ENCODE measurements around the gene NAV1.

The NAV1 gene

GRCh38 chr1:201565024-201565730 is 26.2 kb downstream of the NAV1 start:
- H3K36me3 Mint-ChIP-seq (ENCODE audit: low read depth): no peaks in the 10 kb centered on the region
- no peaks in the 10 kb centered on the region for H3K9me3 Mint-ChIP-seq
- no peak overlapping the region for H3K4me3 Mint-ChIP-seq
- no peak overlapping the region for H3K27ac Mint-ChIP-seq
- intact Hi-C loops (cut with micrococcal nuclease): no loop called here
- no peaks in the 10 kb centered on the region for H3K4me1 Mint-ChIP-seq (ENCODE audit: low read depth)
- peaks cover 2% of the 10 kb centered on the region for H3K27me3 Mint-ChIP-seq

- Mint-ChIP-seq H3K36me3 (ENCODE audit: low read depth) (no peaks in the 10 kb centered on the region), H3K27ac (no peak overlapping the region), H3K4me1 (ENCODE audit: low read depth) (no peaks in the 10 kb centered on the region), H3K27me3 (peaks cover 2% of the 10 kb centered on the region), H3K4me3 (no peak overlapping the region), H3K9me3 (no peaks in the 10 kb centered on the region)
- intact Hi-C loops (cut with micrococcal nuclease): no loop called here
Measured at GRCh38 chr1:201565771-201566528, 27.0 kb downstream of the NAV1 start.

- no peaks in the 10 kb centered on the region for H3K9me3 Mint-ChIP-seq
- no peak overlapping the region for H3K4me3 Mint-ChIP-seq
- H3K27ac Mint-ChIP-seq: no peak overlapping the region
- H3K36me3 Mint-ChIP-seq (ENCODE audit: low read depth): no peaks in the 10 kb centered on the region
- intact Hi-C loops (cut with micrococcal nuclease): no loop called here
- peaks cover 2% of the 10 kb centered on the region for H3K27me3 Mint-ChIP-seq
- no peaks in the 10 kb centered on the region for H3K4me1 Mint-ChIP-seq (ENCODE audit: low read depth)
Measured at GRCh38 chr1:201566529-201566823, 27.5 kb downstream of the NAV1 start.

- Mint-ChIP-seq H3K4me3 (no peak overlapping the region), H3K9me3 (no peaks in the 10 kb centered on the region), H3K4me1 (ENCODE audit: low read depth) (no peaks in the 10 kb centered on the region), H3K27me3 (peaks cover 2% of the 10 kb centered on the region), H3K27ac (no peak overlapping the region), H3K36me3 (ENCODE audit: low read depth) (no peaks in the 10 kb centered on the region)
- intact Hi-C loops (cut with micrococcal nuclease): no loop called here
Measured at GRCh38 chr1:201566933-201567801, 28.2 kb downstream of the NAV1 start.

- H3K4me1 Mint-ChIP-seq (ENCODE audit: low read depth): no peaks in the 10 kb centered on the region
- no peaks in the 10 kb centered on the region for H3K36me3 Mint-ChIP-seq (ENCODE audit: low read depth)
- H3K4me3 Mint-ChIP-seq: no peak overlapping the region
- H3K9me3 Mint-ChIP-seq: no peaks in the 10 kb centered on the region
- H3K27ac Mint-ChIP-seq: no peak overlapping the region
- peaks cover 2% of the 10 kb centered on the region for H3K27me3 Mint-ChIP-seq
- intact Hi-C loops (cut with micrococcal nuclease): no loop called here
Measured at GRCh38 chr1:201568265-201568664, 29.3 kb downstream of the NAV1 start.

- no peak overlapping the region for H3K4me3 Mint-ChIP-seq
- H3K9me3 Mint-ChIP-seq: no peaks in the 10 kb centered on the region
- intact Hi-C loops (cut with micrococcal nuclease): no loop called here
- H3K27ac Mint-ChIP-seq: no peak overlapping the region
- H3K27me3 Mint-ChIP-seq: peaks cover 2% of the 10 kb centered on the region
- H3K4me1 Mint-ChIP-seq (ENCODE audit: low read depth): no peaks in the 10 kb centered on the region
- H3K36me3 Mint-ChIP-seq (ENCODE audit: low read depth): no peaks in the 10 kb centered on the region
Measured at GRCh38 chr1:201568859-201569294, 29.9 kb downstream of the NAV1 start.

- Mint-ChIP-seq H3K27me3 (peaks cover 2% of the 10 kb centered on the region), H3K36me3 (ENCODE audit: low read depth) (no peaks in the 10 kb centered on the region), H3K4me3 (no peak overlapping the region), H3K27ac (no peak overlapping the region), H3K4me1 (ENCODE audit: low read depth) (no peaks in the 10 kb centered on the region), H3K9me3 (no peaks in the 10 kb centered on the region)
- intact Hi-C loops (cut with micrococcal nuclease): no loop called here
Measured at GRCh38 chr1:201570181-201570885, 31.4 kb downstream of the NAV1 start.

GRCh38 chr1:201570886-201571624 is 32.1 kb downstream of the NAV1 start:
- H3K9me3 Mint-ChIP-seq: no peaks in the 10 kb centered on the region
- H3K4me1 Mint-ChIP-seq (ENCODE audit: low read depth): no peaks in the 10 kb centered on the region
- intact Hi-C loops (cut with micrococcal nuclease): no loop called here
- no peak overlapping the region for H3K4me3 Mint-ChIP-seq
- no peak overlapping the region for H3K27ac Mint-ChIP-seq
- H3K27me3 Mint-ChIP-seq: no peaks in the 10 kb centered on the region
- H3K36me3 Mint-ChIP-seq (ENCODE audit: low read depth): no peaks in the 10 kb centered on the region

GRCh38 chr1:201573030-201573429 is 34.1 kb downstream of the NAV1 start:
- intact Hi-C loops (cut with micrococcal nuclease): no loop called here
- H3K4me3 Mint-ChIP-seq: no peak overlapping the region
- H3K36me3 Mint-ChIP-seq (ENCODE audit: low read depth): no peaks in the 10 kb centered on the region

GRCh38 chr1:201573923-201574322 is 35.0 kb downstream of the NAV1 start:
- Mint-ChIP-seq H3K36me3 (ENCODE audit: low read depth) (no peaks in the 10 kb centered on the region), H3K27ac (no peak overlapping the region), H3K27me3 (no peaks in the 10 kb centered on the region), H3K9me3 (peaks cover 9% of the 10 kb centered on the region), H3K4me1 (ENCODE audit: low read depth) (no peaks in the 10 kb centered on the region), H3K4me3 (no peak overlapping the region)
- intact Hi-C loops (cut with micrococcal nuclease): no loop called here

More at GRCh38 chr1:201573030-201573429, 34.1 kb downstream of the NAV1 start:
- Mint-ChIP-seq H3K4me1 (ENCODE audit: low read depth) (no peaks in the 10 kb centered on the region), H3K9me3 (peaks cover 7% of the 10 kb centered on the region), H3K27ac (no peak overlapping the region), H3K27me3 (no peaks in the 10 kb centered on the region)

- no peak overlapping the region for H3K27ac Mint-ChIP-seq
- H3K27me3 Mint-ChIP-seq: no peaks in the 10 kb centered on the region
- intact Hi-C loops (cut with micrococcal nuclease): no loop called here
- no peaks in the 10 kb centered on the region for H3K36me3 Mint-ChIP-seq (ENCODE audit: low read depth)
- no peak overlapping the region for H3K4me3 Mint-ChIP-seq
- H3K4me1 Mint-ChIP-seq (ENCODE audit: low read depth): no peaks in the 10 kb centered on the region
- H3K9me3 Mint-ChIP-seq: peaks cover 9% of the 10 kb centered on the region
Measured at GRCh38 chr1:201575912-201576311, 37.0 kb downstream of the NAV1 start.

GRCh38 chr1:201576914-201577313 is 38.0 kb downstream of the NAV1 start:
- intact Hi-C loops (cut with micrococcal nuclease): no loop called here
- Mint-ChIP-seq H3K36me3 (ENCODE audit: low read depth) (no peaks in the 10 kb centered on the region), H3K9me3 (peaks cover 9% of the 10 kb centered on the region), H3K27me3 (no peaks in the 10 kb centered on the region), H3K4me1 (ENCODE audit: low read depth) (peaks cover 1% of the 10 kb centered on the region), H3K27ac (no peak overlapping the region), H3K4me3 (no peak overlapping the region)

Data from dendritic cell treated with granulocyte-macrophage colony-stimulating factor and Interleukin-4, amounts not matched to agents 40 ng/mL and 50 ng/mL, for 4 days (primary cell).